ENCODE measurements around the gene NEK1.
"Not testable (repeated sequence)": the region's sequence is repeated elsewhere in the genome, so short reads cannot be mapped to it uniquely, and the experiment has no call there.

DNA sequence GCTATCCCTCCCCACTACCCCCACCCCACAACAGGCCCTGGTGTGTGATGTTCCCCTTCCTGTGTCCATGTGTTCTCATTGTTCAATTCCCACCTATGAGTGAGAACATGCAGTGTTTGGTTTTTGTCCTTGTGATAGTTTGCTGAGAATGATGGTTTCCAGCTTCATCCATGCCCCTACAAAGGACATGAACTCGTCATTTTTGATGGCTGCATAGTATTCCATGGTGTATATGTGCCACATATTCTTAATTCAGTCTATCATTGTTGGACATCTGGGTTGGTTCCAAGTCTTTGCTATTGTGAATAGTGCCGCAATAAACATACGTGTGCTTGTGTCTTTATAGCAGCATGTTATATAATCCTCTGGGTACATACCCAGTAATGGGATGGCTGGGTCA is 118.1 kb downstream of the NEK1 start:
- TF ChIP-seq POLR2AphosphoS5, POLR2A (IDR thresholded peaks at IDR 0.05): not testable (repeated sequence)

Data from suprapubic skin (tissue), 4 donors.